IMR-90 (cell line): ENCODE data around the gene GGT5. TPM values are rescaled to one million over a fixed set of nuclear protein-coding genes. Genes with fewer than 3 reads are reported as not detected.
A peak's percentile ranks its signal among the peaks of the same experiment; 100 is the strongest.

Source experiments
- ATAC-seq: fragments of 200-7000 bp; cut with Tn5 transposase; 2 replicates; pipeline ENCODE4 v1.9.1; 2020; ENCODE audit warnings: low read depth, mild to moderate bottlenecking, moderate library complexity
- BruUV-seq: library from RNA; stranded (reverse); fragments of 400-500 nt; replicated peaks from 2 replicates; lab custom pipeline; 2021; lab: Mats Ljungman, UMichigan
- CTCF ChIA-PET: fragments of 300-600 bp; formaldehyde crosslinking; extraction: SDS; loops from one replicate; lab custom pipeline; 2021; ENCODE audit warnings: antibody characterized with exemption; lab: Yijun Ruan, JAX
- POLR2A ChIA-PET: fragments of 300-600 bp; sonication (Branson Sonifier 250); formaldehyde crosslinking; loops from one replicate; lab custom pipeline; 2022; ENCODE audit warnings: antibody characterized with exemption; ENCODE audit not compliant: unreplicated experiment; lab: Charles Lee
- DNase-seq: peaks from one replicate; pipeline ENCODE4 v3.0.0; 2013
- H2AFZ ChIP-seq: replicated peaks from 2 replicates; pipeline ENCODE3; 2013; ENCODE audit warnings: low read length, mild to moderate bottlenecking; ENCODE audit not compliant: poor library complexity
- H2AK5ac ChIP-seq: 2 replicates; pipeline ENCODE4 v1.6.1; 2013; ENCODE audit warnings: low read depth, low read length, inconsistent platforms
- H2AK9ac ChIP-seq: replicated peaks from 2 replicates; pipeline ENCODE3; 2013; ENCODE audit warnings: mild to moderate bottlenecking, low read depth, low read length, moderate library complexity; ENCODE audit not compliant: poor library complexity
- H2BK120ac ChIP-seq: 2 replicates; pipeline ENCODE4 v1.6.1; 2013; ENCODE audit warnings: low read depth, low read length, inconsistent platforms
- H2BK15ac ChIP-seq: 3 replicates; pipeline ENCODE4 v1.6.1; 2013; ENCODE audit warnings: low read depth, low read length, inconsistent platforms
- H2BK20ac ChIP-seq: 2 replicates; pipeline ENCODE4 v1.6.1; 2013; ENCODE audit warnings: low read depth, mild to moderate bottlenecking, inconsistent platforms, low read length, moderate library complexity
- H2BK5ac ChIP-seq: 2 replicates; pipeline ENCODE4 v1.6.1; 2013; ENCODE audit warnings: mild to moderate bottlenecking, low read depth, low read length, inconsistent platforms; ENCODE audit not compliant: poor library complexity, severe bottlenecking
- H3K14ac ChIP-seq: replicated peaks from 2 replicates; pipeline ENCODE4 v1.6.1; 2013; ENCODE audit warnings: low read depth, low read length, inconsistent platforms
- H3K18ac ChIP-seq: 2 replicates; pipeline ENCODE4 v1.6.1; 2013; ENCODE audit warnings: low read depth, low read length, control low read depth
- H3K23ac ChIP-seq: 2 replicates; pipeline ENCODE4 v1.6.1; 2013; ENCODE audit warnings: low read depth, low read length, inconsistent platforms
- H3K27ac ChIP-seq: 2 replicates; pipeline ENCODE4 v1.5.1; 2013; ENCODE audit warnings: mild to moderate bottlenecking, control low read depth, low read length; ENCODE audit not compliant: insufficient read depth
- H3K27me3 ChIP-seq: 2 replicates; pipeline ENCODE4 v1.6.1; 2013; ENCODE audit warnings: low read length; ENCODE audit not compliant: control insufficient read depth, insufficient read depth
- H3K36me3 ChIP-seq: 2 replicates; pipeline ENCODE4 v1.6.1; 2013; ENCODE audit warnings: low read length, mixed read lengths; ENCODE audit not compliant: control insufficient read depth, insufficient read depth
- H3K4ac ChIP-seq: 2 replicates; pipeline ENCODE4 v1.6.1; 2013; ENCODE audit warnings: low read depth, low read length, inconsistent platforms
- H3K4me1 ChIP-seq: 2 replicates; pipeline ENCODE4 v1.6.1; 2013; ENCODE audit warnings: low read length, mixed read lengths; ENCODE audit not compliant: control insufficient read depth, insufficient read depth
- H3K4me2 ChIP-seq: 2 replicates; pipeline ENCODE4 v1.6.1; 2013; ENCODE audit warnings: low read depth, mild to moderate bottlenecking, control low read depth, low read length, moderate library complexity
- H3K4me3 ChIP-seq: 2 replicates; pipeline ENCODE4 v1.5.1; 2013; ENCODE audit warnings: low read depth, mild to moderate bottlenecking, control low read depth, low read length, moderate library complexity; ENCODE audit not compliant: insufficient read depth
- H3K56ac ChIP-seq: 2 replicates; pipeline ENCODE4 v1.6.1; 2013; ENCODE audit warnings: low read length, inconsistent platforms; ENCODE audit not compliant: insufficient read depth; ENCODE audit errors: extremely low read depth
- H3K79me1 ChIP-seq, 2 experiments: 2 replicates each; pipeline ENCODE4 v1.6.1; 2013; ENCODE audit warnings: low read length in 2 of 2, inconsistent platforms in 1 of 2, low read depth in 1 of 2
- H3K9ac ChIP-seq: 2 replicates; pipeline ENCODE4 v1.6.1; 2013; ENCODE audit warnings: low read depth, low read length, control low read depth
- H3K9me1 ChIP-seq: 2 replicates; pipeline ENCODE4 v1.6.1; 2013; ENCODE audit warnings: low read length, inconsistent platforms; ENCODE audit not compliant: insufficient read depth
- H3K9me3 ChIP-seq: 2 replicates; pipeline ENCODE4 v1.6.1; 2013; ENCODE audit warnings: low read length; ENCODE audit not compliant: control insufficient read depth, insufficient read depth
- H4K20me1 ChIP-seq: 2 replicates; pipeline ENCODE4 v1.6.1; 2013; ENCODE audit warnings: low read length, inconsistent platforms; ENCODE audit not compliant: insufficient read depth
- H4K5ac ChIP-seq: 2 replicates; pipeline ENCODE4 v1.6.1; 2013; ENCODE audit warnings: mild to moderate bottlenecking, low read depth, low read length, control low read depth
- H4K8ac ChIP-seq, 2 experiments: 2 replicates each; pipeline ENCODE4 v1.6.1; 2013; ENCODE audit warnings: low read depth in 2 of 2, low read length in 2 of 2, control low read depth in 1 of 2, inconsistent platforms in 1 of 2
- H4K91ac ChIP-seq: 2 replicates; pipeline ENCODE4 v1.6.1; 2013; ENCODE audit warnings: low read depth, low read length, inconsistent platforms; ENCODE audit not compliant: insufficient read depth
- BHLHE40 ChIP-seq: fragments of 150-350 bp; IDR thresholded peaks from 2 replicates; pipeline ENCODE4 v1.6.1; 2016; ENCODE audit warnings: mild to moderate bottlenecking, low read depth, low read length
- CEBPB ChIP-seq: IDR thresholded peaks from 2 replicates; pipeline ENCODE4 v1.6.1; 2012; ENCODE audit warnings: low read depth, low read length, improper control_type of control experiment
- CTCF ChIP-seq: conservative IDR thresholded peaks from 2 replicates; pipeline ENCODE4 v1.5.1; 2012; ENCODE audit warnings: mild to moderate bottlenecking, low read depth, low read length, improper control_type of control experiment
- MAFK ChIP-seq: IDR thresholded peaks from 2 replicates; pipeline ENCODE4 v1.6.1; 2012; ENCODE audit warnings: low read depth, low read length, improper control_type of control experiment
- MAZ ChIP-seq: IDR thresholded peaks from 2 replicates; pipeline ENCODE4 v1.6.1; 2012; ENCODE audit warnings: low read depth, mild to moderate bottlenecking, low read length, improper control_type of control experiment, moderate library complexity, borderline replicate concordance
- MXI1 ChIP-seq: IDR thresholded peaks from 2 replicates; pipeline ENCODE4 v1.6.1; 2012; ENCODE audit warnings: low read depth, mild to moderate bottlenecking, low read length, moderate library complexity, borderline replicate concordance
- NFE2L2 ChIP-seq: fragments of 150-350 bp; IDR thresholded peaks from 2 replicates; pipeline ENCODE4 v1.6.1; 2016; ENCODE audit warnings: low read depth, mild to moderate bottlenecking, low read length
- POLR2A ChIP-seq: IDR thresholded peaks from 2 replicates; pipeline ENCODE4 v1.6.1; 2012; ENCODE audit warnings: mild to moderate bottlenecking, low read depth, low read length
- RAD21 ChIP-seq: IDR thresholded peaks from 2 replicates; pipeline ENCODE4 v1.6.1; 2012; ENCODE audit warnings: low read length, improper control_type of control experiment
- RCOR1 ChIP-seq: IDR thresholded peaks from 2 replicates; pipeline ENCODE4 v1.6.1; 2012; ENCODE audit warnings: mild to moderate bottlenecking, low read length, improper control_type of control experiment; ENCODE audit not compliant: insufficient replicate concordance
- RFX5 ChIP-seq: IDR thresholded peaks from 2 replicates; pipeline ENCODE4 v1.8.0; 2012; ENCODE audit warnings: low read depth, mild to moderate bottlenecking, low read length, moderate library complexity
- SMC3 ChIP-seq: fragments of 150-350 bp; IDR thresholded peaks from 2 replicates; pipeline ENCODE4 v1.6.1; 2016; ENCODE audit warnings: low read depth, mild to moderate bottlenecking, antibody characterized with exemption, low read length, moderate library complexity
- WGBS, 2 experiments: methylation state at CpG; one replicate each; pipeline versions ENCODE4 v1.1.5 to v1.1.7; 2013; ENCODE audit warnings: missing lambda C conversion rate in 2 of 2; ENCODE audit not compliant: insufficient read length in 1 of 2; ENCODE audit errors: extremely low coverage in 2 of 2; 5-methylcytosine and 5-hydroxymethylcytosine counted together
- dilution Hi-C: fragments of 300-500 bp; cut with HindIII; formaldehyde crosslinking; loops from one replicate; pipeline ENCODE4 v1.14.3; 2018; ENCODE audit warnings: low sequenced_read_pairs; ENCODE audit not compliant: unreplicated experiment
- in situ Hi-C: fragments of 300-500 bp; cut with MboI; formaldehyde crosslinking; loops from 3 replicates; pipeline ENCODE4 v1.14.3; 2019; ENCODE audit warnings: low sequenced_read_pairs, inconsistent platforms, mixed read lengths
- intact Hi-C: fragments of 100-400 bp; cut with micrococcal nuclease; formaldehyde crosslinking; loops from 2 replicates; pipeline ENCODE4 v1.10.0; 2022
- polyA plus RNA-seq, 3 experiments: library from polyadenylated mRNA; depleted of rRNA; stranded (reverse); fragments of >200 nt; gene quantifications; 2 replicates each; pipeline ENCODE4 v1.2.3, GENCODE V29; 2012; ENCODE audit warnings: low replicate concordance in 1 of 3
- total RNA-seq: library from RNA; depleted of rRNA; stranded (reverse); fragments of >200 nt; gene quantifications from 2 replicates; pipeline ENCODE4 v1.2.3, GENCODE V29; 2012
- TF ChIP-seq, protein P1 (sequence below): fragments of 150-350 bp; IDR thresholded peaks from 2 replicates; pipeline ENCODE4 v1.6.1; 2016; ENCODE audit warnings: low read depth, mild to moderate bottlenecking, low read length, moderate library complexity, borderline replicate concordance

The GGT5 gene
- total and polyA plus RNA-seq, 2 of the 4 experiments (the other 2 are of a cell fraction) = 0.18 to 5.8 TPM

- H3K14ac ChIP-seq = peak overlapping the region; percentile 0
- H2BK15ac ChIP-seq = peak overlapping the region; percentile 87; the same call in 2 of the 3 replicates
- no peaks in the 10 kb centered on the region; the same call in 1 of the 2 replicates for H3K9me1 ChIP-seq
- H3K56ac ChIP-seq = no peak overlapping the region
- peak overlapping the region; percentile 91 for H4K91ac ChIP-seq
- no peak overlapping the region for H3K23ac ChIP-seq
- peak overlapping the region; percentile 94 for H2AK5ac ChIP-seq
- H3K79me1 ChIP-seq = no peaks in the 10 kb centered on the region
- peak overlapping the region; percentile 29 for H2BK5ac ChIP-seq
- H3K9me3 ChIP-seq = no peaks in the 10 kb centered on the region
- peak overlapping the region; percentile 90 for H3K4ac ChIP-seq
- peak; percentile 99 for TF ChIP-seq SMC3
- TF ChIP-seq NFE2L2 = 0 out of 2 replicates have a peak, but pooled peaks have one; percentile 9
- no peak for TF ChIP-seq RFX5
- TF ChIP-seq CTCF = peak; percentile 98
- no peak for TF ChIP-seq CEBPB
- TF ChIP-seq MXI1 = no peak
- TF ChIP-seq MAFK = no peak
- TF ChIP-seq RAD21 = peak; percentile 99
- peak; percentile 65; the same call in 1 of the 2 replicates for TF ChIP-seq MAZ
- peak; percentile 65; the same call in 1 of the 2 replicates for TF ChIP-seq BHLHE40
- TF ChIP-seq POLR2A = peak; percentile 61; the same call in 1 of the 2 replicates
- TF ChIP-seq, protein P1, sequence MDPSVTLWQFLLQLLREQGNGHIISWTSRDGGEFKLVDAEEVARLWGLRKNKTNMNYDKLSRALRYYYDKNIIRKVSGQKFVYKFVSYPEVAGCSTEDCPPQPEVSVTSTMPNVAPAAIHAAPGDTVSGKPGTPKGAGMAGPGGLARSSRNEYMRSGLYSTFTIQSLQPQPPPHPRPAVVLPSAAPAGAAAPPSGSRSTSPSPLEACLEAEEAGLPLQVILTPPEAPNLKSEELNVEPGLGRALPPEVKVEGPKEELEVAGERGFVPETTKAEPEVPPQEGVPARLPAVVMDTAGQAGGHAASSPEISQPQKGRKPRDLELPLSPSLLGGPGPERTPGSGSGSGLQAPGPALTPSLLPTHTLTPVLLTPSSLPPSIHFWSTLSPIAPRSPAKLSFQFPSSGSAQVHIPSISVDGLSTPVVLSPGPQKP = no peak
- TF ChIP-seq RCOR1 = no peak
- POLR2A ChIA-PET = no interaction called here
- no peaks in the 10 kb centered on the region for H3K27me3 ChIP-seq
- peak overlapping the region; percentile 93 for H2BK20ac ChIP-seq
- peak overlapping the region; percentile 34 to 90; a peak in 2 of 4 replicates for H4K8ac ChIP-seq
- 31% methylated on average over 12 of the region's 23 CpGs; no CpG with 5 or more reads in 1 of the 2 experiments for WGBS, 2 experiments
- H2BK120ac ChIP-seq = peak overlapping the region; percentile 99
- dilution Hi-C loops = no loop called here
- DNase-seq (peak; percentile 50), ATAC-seq (peak; percentile 100)
- no TSS peak for BruUV-seq
- peak overlapping the region; percentile 35 for H2AK9ac ChIP-seq
- peak overlapping the region; percentile 5 for H3K18ac ChIP-seq
- H3K4me1 ChIP-seq = peaks cover 10% of the 10 kb centered on the region
- no peak overlapping the region for H3K4me3 ChIP-seq
- H4K20me1 ChIP-seq = no peaks in the 10 kb centered on the region
- H3K4me2 ChIP-seq = no peak overlapping the region
- H2AFZ ChIP-seq = peak overlapping the region; percentile 44
- H4K5ac ChIP-seq = peak overlapping the region; percentile 80
- intact Hi-C loops = loop anchor here (1.0 to 5.0 kb wide), 4 partner anchors 19 to 338 kb away; no protein-coding TSS in a partner anchor
- H3K36me3 ChIP-seq = no peaks in the 10 kb centered on the region
- peak overlapping the region; percentile 16 for H3K27ac ChIP-seq
- no peak overlapping the region for H3K9ac ChIP-seq
- in situ Hi-C loops = no loop called here
- CTCF ChIA-PET = interaction anchor here (0.6 to 1.5 kb wide), 7 partner anchors 9 to 327 kb away, joined by 3 to 13 read pairs (median 3); partner anchors contain the start of gene GGT5
These were observed 55.4 kb downstream of the GGT5 start for GRCh38 chr22:24189249-24190158.
